HG03432 (cell line): Measurements from ENCODE around the gene SFXN4.

Source experiments
- ATAC-seq: cut with Tn5 transposase; IDR thresholded peaks from one replicate; pipeline ENCODE4 v1.9.1; 2021; ENCODE audit warnings: mild to moderate bottlenecking, moderate library complexity; ENCODE audit not compliant: unreplicated experiment

SFXN4 gene

DNA sequence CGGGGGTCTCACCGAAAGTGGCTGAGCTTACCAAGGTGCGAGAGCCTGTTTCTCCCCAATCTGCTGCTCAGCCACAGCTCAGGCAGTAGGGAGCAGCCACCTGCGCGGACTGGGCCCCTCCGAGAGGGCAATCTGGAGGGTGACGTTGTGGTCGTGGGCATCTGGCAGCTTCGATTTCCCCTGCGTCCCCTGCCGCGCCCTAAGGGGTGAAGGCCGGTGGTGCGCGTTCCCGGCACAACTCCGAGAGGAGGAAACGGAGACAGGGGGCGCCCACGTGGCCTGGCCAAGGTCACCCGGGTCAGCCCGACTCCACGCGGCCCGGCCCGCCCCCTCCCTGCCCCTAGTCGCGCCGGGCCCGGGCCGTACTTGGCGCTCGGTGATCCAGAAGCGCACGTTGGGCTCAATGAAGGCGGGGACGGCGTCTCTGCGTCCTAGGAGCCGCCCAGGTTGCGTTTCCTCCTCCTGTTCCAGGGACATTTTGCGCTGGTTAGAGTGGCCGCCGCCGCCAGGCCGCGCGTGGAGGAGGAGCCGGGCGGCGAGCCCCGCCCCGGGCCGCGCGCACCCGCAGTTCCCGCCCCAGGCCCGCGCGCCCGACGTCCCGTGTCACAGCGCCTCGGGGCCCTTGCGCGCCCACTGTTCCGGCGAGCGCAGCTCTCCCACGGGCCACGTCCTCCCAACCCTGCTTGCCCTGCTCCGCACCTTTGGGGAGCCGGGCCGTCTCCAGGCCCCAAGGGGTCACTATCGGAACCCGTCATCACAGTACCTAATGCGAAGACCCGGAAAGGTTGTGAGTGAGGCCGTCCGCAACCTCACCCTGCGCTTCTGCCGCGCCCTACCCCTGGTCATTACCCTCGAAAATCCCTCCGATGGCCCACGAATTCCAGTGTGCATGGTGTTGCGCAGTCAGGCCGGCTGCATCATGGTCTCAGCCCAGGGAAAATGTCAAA lies at the start of gene SFXN4:
Gene SFXN4, minus strand, starts transcription at position 544 of the 947 bp plus-strand sequence. Its CDS starts 67 bp downstream, at position 477.
- peak; percentile 96 for ATAC-seq

DNA sequence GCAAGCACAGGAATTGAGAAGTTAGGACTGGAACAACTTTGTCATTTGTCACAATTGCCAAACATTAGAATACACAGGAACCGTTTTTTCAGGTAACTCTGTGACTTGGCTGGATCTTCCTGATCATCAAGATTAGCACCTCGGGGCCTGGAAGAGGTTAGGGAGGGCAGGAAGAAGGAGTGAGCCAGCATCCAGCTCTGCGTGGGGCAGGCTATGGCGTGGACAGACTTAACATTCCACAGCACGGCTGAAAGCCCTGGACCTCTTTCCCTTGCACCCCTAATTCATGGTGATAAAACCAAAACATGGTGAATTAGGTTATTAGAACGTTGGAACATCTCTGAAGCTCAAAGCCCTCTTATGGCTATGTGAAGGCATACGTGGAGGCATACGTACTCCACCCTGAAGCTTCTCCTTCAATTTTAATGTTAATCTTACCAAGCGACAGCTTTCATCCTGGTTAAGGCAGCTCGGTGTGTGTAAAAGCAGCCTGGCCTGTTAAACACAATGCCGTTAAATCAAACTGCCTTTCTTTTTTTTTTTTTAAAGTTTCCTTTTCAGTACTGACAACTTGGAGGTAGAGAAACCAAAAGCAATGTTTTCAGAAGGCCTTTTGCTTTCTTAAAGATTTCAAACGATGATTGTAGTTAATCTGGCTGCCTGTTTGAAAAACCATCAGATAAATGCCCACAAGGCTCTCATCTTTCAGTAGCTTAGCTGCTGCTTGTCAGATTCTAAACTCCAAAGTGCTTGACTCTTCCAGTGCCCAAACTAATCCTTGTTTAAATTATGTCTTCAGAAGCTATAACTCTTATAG lies 46.3 kb upstream of the SFXN4 start:
- no peak for ATAC-seq

- no peak for ATAC-seq
These were observed 45.7 kb upstream of the SFXN4 start for GRCh38 chr10:119211176-119211575.

DNA sequence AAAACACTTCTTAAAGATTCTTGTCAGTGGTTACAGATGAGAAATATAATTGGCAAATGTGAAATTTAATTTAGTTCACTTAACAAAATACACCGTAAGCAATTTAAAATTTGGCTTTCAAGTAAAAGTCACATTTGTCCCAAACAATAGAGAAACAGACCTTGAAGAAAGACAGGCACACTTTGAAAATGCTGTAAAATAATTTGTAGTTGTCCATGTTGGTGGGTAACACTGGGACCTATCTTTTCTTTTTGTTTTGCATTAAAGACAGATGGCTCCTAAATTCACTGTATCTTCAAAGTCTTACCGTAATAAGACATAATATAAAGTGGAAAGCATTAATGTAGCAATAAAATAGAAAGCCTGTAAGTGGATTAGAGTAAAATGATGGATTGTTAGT lies 45.1 kb upstream of the SFXN4 start:
- no peak for ATAC-seq

GRCh38 chr10:119209736-119210355 lies 44.3 kb upstream of the SFXN4 start:
- ATAC-seq: no peak

GRCh38 chr10:119209035-119209735 lies 43.7 kb upstream of the SFXN4 start:
- no peak for ATAC-seq

GRCh38 chr10:119208553-119208940 lies 43.0 kb upstream of the SFXN4 start:
- ATAC-seq: no peak

DNA sequence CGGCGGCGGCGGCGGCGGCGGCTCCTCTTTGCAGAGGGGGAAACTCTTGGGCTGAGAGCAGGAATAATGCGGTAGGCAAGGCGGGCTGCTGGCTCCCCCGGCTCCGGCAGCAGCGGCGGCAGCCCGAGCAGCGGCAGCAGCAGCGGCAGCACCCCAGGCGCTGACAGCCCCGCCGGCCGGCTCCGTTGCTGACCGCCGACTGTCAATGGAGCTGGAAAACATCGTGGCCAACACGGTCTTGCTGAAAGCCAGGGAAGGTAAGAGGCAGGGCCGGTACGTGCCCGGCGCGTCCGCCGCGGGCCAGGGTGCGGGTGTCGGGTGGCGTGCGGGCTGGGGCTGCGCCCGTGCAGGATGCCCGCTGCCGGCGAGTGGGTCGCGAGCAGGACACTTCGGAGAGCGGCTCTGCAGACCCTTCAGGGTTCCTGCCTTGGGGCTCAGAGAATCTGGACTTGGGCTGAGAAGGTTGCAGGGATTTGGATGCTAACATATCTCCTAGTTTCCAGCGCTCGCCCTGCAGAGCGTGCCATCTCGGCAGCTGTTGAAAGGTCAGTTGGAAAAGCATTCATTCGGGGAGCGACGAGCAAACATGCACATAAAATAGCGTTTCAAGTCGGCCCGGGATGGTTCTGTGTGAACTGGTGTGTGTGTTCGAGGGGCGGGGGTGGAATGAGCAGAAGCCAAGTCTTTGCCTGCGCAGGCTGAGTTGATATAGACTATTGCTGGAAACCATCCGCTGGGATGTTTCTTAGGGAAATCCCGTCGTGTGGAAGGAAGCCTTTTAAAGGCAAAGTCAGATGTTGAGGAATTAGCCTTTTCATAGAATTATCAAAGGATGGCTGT lies 42.4 kb upstream of the SFXN4 start:
- ATAC-seq: peak; percentile 5

DNA sequence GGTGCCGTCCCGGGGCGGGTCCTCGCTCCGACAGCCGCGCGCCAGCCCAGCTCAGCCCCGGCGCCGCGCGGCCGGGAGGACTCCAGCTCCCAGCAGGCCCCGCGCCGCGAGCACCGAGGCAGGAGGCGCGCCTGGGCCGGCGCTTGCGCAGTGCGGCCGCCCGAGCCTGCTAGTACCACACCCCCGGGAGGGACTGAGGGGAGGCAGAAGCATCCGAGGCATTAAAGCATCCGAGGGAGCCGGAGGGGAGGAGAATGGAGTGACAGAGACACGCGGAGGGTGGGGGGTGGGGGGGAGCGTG lies 41.8 kb upstream of the SFXN4 start, which contains the start of gene GRK5:
Gene GRK5, plus strand, starts transcription at position 206 of the 301 bp plus-strand sequence. CDS start 347 bp downstream, outside the sequence.
- peak; percentile 80 for ATAC-seq

DNA sequence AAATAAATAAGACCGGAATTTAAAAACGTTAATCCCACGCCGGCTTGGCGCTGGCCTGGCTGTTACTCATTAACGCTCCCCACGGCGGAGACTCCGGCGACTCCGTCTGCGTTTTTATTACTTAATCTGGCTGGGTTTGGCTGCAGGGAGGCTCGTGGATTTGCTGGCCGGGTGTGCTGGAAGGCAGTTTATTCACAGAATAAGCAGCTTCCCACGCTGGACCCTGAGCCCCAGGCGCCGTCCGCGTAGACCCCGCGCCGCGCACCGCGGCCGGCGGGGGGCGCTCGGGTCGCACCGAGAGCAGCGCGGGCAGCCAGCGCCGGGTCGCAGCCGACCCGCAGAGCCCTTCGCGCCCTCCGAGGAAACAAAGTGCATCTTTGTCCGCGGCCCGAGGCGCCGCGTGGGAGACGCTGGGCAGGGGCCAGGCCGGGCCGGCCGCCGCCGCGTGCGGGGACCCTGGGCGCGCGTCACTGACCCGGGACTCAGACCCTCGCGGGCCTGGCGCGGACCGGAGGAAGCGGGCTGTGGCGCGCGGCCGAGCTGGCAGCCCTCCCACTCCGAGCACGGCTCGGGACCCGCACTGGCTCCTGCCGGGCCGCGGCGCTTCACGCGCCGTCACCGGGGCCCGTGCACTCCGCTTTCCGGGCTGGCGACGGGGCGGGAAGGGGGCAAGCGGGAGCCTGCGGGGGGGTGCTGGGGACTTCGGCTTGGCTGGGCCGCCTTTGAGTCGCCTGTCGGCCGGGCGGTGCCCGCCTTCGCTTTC lies 41.3 kb upstream of the SFXN4 start:
- peak; percentile 68 for ATAC-seq

GRCh38 chr10:119205894-119206602 lies 40.5 kb upstream of the SFXN4 start:
- ATAC-seq: peak; percentile 23

DNA sequence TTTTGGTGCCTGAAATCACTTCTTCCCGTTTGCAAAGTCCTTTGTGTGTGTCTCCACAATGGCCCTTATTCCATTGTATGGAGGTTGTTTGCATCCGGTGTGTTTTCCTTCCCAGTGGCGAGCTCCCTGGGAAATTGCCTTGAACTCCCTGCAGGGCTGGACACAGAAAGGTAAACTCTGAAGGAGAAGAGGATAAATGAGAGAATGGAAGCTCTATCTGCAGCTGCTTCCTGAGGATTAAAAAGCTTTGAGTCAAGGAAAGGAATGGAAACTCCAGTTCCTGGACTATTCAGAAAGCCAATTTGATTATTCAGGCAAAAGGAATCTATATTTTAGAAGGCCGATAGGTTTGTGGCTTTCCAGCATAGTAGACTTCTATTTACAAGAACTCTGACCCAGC lies 37.5 kb upstream of the SFXN4 start:
- ATAC-seq: no peak

GRCh38 chr10:119201233-119201632 lies 35.7 kb upstream of the SFXN4 start:
- no peak for ATAC-seq

DNA sequence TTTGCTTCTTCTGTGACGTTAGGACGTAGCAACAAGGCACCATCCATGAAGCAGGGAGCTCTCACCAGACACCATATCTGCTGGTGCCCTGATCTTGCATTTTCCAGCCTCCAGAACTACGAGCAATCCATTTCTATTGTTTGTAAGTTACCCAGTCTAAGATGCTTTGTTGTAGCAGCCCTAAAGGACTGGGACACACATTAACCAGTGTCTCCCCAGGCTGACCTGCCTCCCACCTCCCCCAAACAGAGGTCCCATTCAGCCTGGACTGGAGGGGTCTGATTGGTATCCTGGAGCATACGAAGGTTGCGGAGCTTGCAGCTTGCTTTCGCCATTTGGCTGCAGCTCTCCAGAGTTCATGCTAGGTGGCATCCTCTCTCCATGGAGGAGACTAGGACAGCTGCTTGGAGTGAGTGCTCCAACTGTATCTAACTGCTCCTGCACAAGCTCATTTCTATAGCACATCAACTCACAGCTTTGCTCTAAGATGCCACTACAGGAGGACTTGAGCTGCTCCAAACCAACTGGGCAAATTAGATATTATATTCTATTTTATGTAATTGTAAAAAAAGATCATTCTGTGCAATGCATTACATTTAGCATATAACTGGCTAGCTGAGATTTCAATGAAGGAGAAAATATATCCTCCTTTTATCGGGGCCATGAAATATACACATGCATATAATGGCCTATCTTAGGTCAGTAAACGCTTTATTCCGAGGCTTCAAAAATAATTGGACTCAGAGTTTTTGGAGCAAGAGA lies 33.9 kb upstream of the SFXN4 start:
- peak; percentile 70 for ATAC-seq

DNA sequence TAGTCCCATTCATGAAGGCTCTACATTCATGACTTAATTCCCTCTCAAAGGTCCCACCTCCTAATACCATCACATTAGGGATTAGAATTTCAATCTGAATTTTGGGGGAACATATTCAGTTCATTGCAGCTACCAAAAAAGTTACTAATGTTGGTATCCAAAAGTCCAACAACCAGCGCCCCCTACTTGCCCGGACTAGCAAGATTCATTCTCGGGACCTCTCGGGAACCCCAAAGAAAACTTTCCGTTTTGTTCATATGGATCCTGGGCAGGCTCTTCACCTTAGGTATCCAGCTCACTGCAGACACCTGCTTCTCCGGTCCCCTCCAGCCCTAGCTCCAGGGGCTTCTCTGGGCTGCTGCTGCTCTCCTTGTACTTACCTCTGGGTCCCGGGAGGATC lies 32.9 kb upstream of the SFXN4 start:
- no peak for ATAC-seq

DNA sequence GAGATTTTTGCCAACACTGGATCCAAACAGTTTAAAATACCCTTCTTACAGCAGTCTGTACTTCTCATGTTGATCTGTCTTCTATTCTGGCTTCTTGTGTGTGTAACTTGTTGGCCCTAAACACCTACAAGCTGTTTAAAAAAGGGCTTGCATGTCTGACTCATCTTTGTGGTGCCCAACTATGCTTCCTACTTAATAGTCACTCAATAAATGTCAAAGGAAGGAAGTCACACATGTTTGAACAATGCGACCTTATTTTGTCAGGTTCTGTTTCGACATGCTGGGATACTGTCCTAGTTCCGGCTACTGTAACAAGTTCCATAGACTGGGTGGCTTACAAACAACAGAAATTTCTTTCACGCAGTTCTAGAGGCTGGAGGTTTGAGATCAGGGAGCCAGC lies 32.4 kb upstream of the SFXN4 start:
- no peak for ATAC-seq

DNA sequence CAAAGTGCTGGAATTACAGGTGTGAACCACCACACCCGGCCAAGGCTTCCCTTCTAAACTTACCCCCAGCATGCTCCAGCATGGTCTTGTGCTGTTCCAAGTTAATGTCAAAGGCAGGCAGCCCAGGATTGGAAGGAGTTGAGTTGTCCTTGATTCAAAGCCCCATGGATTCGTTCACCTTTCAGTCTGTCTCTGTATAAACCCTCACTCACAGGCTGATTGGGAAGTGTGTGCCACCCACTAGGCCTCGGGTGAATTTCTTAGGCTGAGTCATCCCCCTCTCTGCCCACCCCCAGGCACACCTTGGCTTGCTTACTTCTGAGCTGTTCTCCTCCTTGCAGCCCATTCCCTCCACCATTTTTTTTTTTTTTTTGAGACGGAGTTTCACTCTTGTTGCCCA lies 26.4 kb upstream of the SFXN4 start:
- no peak for ATAC-seq
